AG09309 (cell line): ENCODE measurements around the gene NDFIP2.

Experiments used
- DNase-seq: peaks from one replicate; pipeline ENCODE4 v3.0.0-alpha.2; 2010; ENCODE audit warnings: low read depth
- H3K4me3 ChIP-seq: 2 replicates; pipeline ENCODE4 v1.5.1; 2011; ENCODE audit warnings: mild to moderate bottlenecking, low read depth, low read length, moderate library complexity; ENCODE audit not compliant: control insufficient read depth
- CTCF ChIP-seq: IDR thresholded peaks from 2 replicates; pipeline ENCODE4 v1.5.1; 2011; ENCODE audit warnings: mild to moderate bottlenecking, low read depth, low read length, inconsistent platforms; ENCODE audit not compliant: insufficient read depth, control insufficient read depth; ENCODE audit errors: missing control alignments

Gene NDFIP2

GRCh38 chr13:79482281-79482970 lies 1.5 kb downstream of the NDFIP2 start:
- peak overlapping the region; percentile 98 for H3K4me3 ChIP-seq
- TF ChIP-seq CTCF, result no peak
- no peak for DNase-seq

GRCh38 chr13:79483086-79483706 lies 2.2 kb downstream of the NDFIP2 start:
- DNase-seq, result peak; percentile 78
- H3K4me3 ChIP-seq, result peak overlapping the region; percentile 98
- TF ChIP-seq CTCF, result no peak

GRCh38 chr13:79485014-79485811 lies 4.3 kb downstream of the NDFIP2 start:
- no peak for TF ChIP-seq CTCF
- no peak overlapping the region for H3K4me3 ChIP-seq
- peak; percentile 55 for DNase-seq

- no peak for TF ChIP-seq CTCF
- no peak for DNase-seq
- no peak overlapping the region for H3K4me3 ChIP-seq
Observed at GRCh38 chr13:79486433-79487188, 5.7 kb downstream of the NDFIP2 start.

- H3K4me3 ChIP-seq, result no peak overlapping the region
- no peak for TF ChIP-seq CTCF
- no peak for DNase-seq
Observed at GRCh38 chr13:79490326-79490725, 9.4 kb downstream of the NDFIP2 start.

GRCh38 chr13:79490824-79491223 lies 9.9 kb downstream of the NDFIP2 start:
- no peak for TF ChIP-seq CTCF
- H3K4me3 ChIP-seq, result no peak overlapping the region
- DNase-seq, result no peak
